ENCODE results near the gene ZNF436.
"Not testable (repeated sequence)": the region's sequence is repeated elsewhere in the genome, so short reads cannot be mapped to it uniquely, and the experiment has no call there.

Gene ZNF436

DNA sequence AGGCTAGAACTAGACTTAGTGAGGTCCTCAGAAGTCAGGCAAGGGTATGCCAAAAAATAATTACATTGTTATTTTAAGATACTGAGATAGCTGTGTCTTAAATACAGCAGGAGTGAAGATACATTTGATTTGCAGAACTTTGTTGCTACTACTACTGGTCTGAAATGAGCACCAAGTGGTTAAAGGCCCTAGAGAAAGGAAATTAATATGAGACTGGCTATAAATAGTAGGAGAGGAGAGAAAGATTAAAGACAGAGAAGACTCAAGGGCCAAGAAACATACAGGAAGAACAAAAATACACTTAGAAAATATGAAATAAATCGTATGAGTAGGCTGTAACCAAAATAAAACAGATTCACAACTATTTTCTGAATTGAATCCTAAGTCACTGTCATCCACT is 46.9 kb downstream of the ZNF436 start:
- no peak for DNase-seq (ENCODE audit: low read depth in 4 of 4, low spot score in 1 of 4)

DNA sequence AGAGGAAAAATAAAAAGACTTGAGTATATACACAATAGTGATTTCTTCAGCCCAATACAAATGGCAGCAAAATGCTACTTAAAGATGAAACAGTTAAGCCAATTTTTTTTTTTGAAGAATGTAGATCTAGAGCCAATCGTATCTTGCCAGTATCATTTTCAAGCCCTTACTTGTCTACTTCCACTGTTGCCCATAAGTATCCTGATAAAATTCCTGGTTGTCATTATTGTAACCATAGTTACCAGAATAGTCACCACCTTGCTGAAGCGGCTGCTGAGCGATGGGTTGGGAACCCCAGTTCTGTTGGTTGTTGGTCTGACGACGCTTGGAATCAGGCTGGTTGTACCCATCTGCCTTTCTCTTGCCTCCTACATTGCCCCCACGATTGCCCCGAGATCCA is 59.4 kb downstream of the ZNF436 start:
- not testable (repeated sequence) for DNase-seq (ENCODE audit: low read depth in 4 of 4, low spot score in 1 of 4)
